Activated CD8-positive, alpha-beta memory T cell treated with anti-CD3 and anti-CD28 coated beads for 24 hours (primary cell): ENCODE data around the gene ZNF74.
"Not testable (repeated sequence)": the region's sequence is repeated elsewhere in the genome, so short reads cannot be mapped to it uniquely, and the experiment has no call there.

Experiments
- DNase-seq: peaks from one replicate; pipeline ENCODE4 v3.0.0-alpha.2; 2020

Gene ZNF74

DNA sequence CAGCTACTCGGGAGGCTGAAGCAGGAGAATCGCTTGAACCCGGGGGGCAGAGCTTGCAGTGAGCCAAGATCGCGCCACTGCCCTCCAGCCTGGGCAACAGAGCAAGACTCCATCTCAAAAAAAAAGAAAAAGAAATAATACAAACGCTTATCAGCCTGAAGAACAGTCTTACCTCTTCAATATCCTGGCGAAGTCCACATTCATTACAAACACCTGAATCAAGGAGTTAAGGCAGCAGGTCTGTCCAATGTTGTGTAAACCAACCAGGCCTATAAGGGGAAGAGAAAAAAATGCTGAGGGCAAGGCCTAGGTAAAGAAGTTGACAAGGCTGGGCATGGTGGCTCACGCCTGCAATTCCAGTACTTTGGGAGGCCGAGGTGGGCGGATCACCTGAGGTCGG, 17.0 kb upstream of the ZNF74 start:
- not testable (repeated sequence) for DNase-seq

DNA sequence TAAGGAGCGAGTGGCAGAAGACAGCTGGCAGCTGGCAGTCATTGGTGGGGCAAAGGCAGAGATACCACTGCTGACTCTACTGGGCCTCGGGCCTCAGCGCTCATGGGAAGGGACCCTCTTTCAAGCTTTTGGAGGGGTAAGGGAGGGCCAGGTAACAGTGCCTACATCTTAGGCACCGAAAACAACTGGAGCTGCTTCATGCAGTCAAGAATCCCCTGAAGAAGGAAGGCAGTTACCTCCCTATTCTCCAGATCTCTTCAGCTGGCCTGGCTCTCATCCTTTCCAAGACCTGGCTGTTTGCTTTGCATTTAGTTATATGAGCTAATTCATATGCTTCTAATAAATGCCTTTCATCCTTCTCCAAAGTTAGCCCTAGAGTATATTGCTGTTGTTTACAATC, 15.8 kb upstream of the ZNF74 start:
- no peak for DNase-seq

DNA sequence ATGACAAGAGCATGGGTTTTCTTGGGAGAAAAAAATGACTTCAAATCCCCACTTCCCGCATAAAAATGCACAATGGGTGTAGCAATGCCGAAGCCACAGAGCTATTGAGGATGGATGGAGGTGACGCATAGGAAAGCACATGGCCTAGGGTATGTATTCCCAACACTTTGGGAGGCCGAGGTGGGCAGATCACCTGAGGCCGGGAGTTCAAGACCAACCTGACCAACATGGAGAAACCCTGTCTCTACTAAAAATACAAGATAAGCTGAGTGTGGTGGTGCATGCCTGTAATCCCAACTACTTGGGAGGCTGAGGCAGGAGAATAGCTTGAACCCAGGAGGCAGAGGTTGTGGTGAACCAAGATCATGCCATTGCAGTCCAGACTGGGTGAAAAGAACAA, 15.3 kb upstream of the ZNF74 start:
- DNase-seq, result not testable (repeated sequence)

GRCh38 chr22:20380486-20380885, 13.5 kb upstream of the ZNF74 start:
- DNase-seq, result no peak

GRCh38 chr22:20383538-20383937, 10.4 kb upstream of the ZNF74 start:
- no peak for DNase-seq

DNA sequence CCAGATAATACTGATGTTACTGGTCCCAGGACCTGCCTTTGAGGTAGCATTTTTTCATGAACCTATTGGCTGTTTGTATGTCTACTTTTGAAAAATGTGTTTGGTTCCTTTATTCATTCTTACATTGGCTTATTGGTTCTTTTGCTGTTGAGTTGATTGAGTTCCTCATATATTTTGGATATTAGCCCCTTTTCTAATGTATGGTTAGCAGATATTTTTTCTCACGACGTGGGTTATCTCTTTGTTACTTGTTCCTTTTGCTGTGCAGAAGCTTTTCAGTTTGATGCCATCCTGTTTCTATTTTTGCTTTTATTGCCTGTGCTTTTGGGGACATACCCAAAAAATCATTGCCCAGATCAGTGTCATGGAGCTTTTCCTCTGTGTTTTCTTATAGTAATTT, 9.8 kb upstream of the ZNF74 start:
- no peak for DNase-seq

DNA sequence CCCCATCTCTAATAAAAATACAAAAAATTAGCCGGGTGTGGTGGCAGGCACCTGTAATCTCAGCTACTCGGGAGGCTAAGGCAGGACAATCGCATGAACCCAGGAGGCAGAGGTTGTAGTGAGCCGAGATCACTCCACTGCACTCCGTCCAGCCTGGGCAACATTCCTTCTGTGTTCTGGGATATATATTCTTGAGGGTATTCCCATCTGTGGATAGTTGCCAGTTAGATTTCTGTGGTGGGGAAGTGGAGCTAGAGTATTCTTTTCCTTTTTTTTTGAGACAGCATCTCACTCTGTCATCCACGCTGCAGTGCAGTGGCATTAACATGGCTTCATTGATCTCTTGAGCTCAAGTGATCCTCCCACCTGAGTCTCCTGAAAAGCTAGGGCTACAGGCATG, 9.1 kb upstream of the ZNF74 start:
- no peak for DNase-seq

- no peak for DNase-seq
These were observed 7.6 kb upstream of the ZNF74 start for GRCh38 chr22:20386336-20386735.

GRCh38 chr22:20386972-20387371, 7.0 kb upstream of the ZNF74 start:
- DNase-seq, result no peak

GRCh38 chr22:20388200-20388599, 5.8 kb upstream of the ZNF74 start:
- DNase-seq, result no peak

- no peak for DNase-seq
These were observed 4.7 kb upstream of the ZNF74 start for GRCh38 chr22:20389288-20389687.

GRCh38 chr22:20390394-20390907, 3.5 kb upstream of the ZNF74 start:
- no peak for DNase-seq

DNA sequence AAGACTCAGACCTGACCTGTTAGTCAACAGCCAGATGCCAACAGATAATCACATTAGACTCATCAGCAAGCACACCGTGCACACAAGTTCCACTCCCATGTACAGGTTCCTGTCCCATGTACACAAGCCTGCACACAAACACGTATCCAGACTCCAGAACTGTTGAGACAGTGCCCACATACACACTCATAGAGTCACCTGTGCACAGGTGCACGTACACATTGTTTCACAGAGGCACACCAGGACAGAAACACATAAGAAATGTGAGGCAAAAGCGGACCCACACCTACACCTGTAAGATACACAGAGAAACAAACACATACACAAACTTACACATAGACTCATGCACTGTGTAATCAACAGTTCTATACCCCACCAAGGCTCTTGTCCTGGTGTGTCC, 2.7 kb upstream of the ZNF74 start:
- no peak for DNase-seq

- not testable (repeated sequence) for DNase-seq
These were observed 1.5 kb upstream of the ZNF74 start for GRCh38 chr22:20392365-20392881.

DNA sequence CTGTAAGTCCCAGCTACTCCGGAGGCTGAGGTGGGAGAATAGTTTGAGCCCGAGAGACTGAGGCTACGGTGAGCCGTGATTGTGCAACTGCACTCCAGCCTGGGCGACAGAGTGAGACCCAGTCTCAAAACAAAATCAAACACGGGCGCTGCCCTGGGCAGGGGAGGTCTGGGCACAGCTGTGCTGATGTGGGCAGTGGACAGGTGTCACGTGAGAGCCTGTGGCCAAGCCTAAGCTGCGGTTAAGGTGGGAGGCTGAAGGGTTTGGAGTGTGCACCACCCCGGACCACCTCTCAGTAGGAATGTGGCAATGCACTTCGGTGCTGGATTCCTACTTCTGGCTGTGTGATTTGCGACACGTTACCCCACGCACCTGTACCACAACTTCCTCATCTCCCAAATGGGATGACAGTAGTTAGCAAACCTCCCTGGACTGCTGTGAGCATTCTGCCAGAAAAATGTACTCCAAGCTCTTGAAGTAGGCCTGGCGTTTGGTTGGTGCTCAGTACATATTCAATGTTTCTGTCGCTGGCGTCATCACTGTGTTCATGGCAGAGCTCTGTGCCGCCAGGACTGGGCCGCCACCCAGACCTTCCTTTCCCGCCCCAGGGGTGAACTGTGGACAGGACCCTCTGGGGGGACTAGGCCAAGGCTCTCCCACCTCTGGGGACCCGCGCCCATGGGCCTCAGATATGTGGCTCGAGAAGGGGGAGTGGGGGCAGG, 807 bp upstream of the ZNF74 start:
- DNase-seq, result no peak

GRCh38 chr22:20395181-20395906, 1.4 kb downstream of the ZNF74 start:
- no peak for DNase-seq

DNA sequence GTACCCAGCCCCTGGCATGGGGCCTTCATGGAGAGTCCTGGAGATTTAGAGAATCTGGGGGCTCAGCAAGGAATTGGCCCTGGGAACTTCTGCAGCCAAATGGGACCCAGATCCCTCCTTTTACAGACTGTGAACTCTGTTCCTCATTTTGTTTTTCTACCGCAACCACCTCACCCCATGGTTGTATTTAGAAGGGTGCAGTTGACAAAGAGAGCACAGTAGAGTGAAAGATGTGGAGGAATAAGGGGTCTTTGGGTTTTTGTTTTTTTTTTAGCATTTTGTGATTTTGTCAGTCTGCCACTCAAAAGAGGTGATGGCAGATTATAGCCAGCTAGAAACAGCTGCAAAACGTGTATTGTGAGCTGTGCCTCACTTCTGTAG, 1.9 kb downstream of the ZNF74 start:
- no peak for DNase-seq

- DNase-seq, result no peak
These were observed 2.7 kb downstream of the ZNF74 start for GRCh38 chr22:20396639-20397038.

DNA sequence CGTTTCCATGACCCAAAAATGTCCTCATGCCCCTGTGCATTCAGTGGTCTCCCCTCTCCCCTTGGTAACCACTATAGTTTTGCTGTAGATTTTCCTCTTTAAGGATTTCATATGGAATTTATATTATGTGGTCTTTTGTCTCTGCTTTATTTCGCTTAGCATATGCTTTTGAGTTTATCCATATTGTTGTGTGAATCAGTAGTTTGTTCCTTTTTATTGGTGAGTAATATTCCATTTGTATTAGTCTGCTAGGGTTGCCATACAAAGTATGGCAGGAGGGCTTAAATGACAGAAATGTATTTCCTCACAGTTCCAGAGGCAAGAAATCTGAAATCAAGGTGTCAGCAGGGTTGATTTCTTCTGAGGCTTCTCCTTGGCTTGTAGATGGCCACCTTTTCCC, 3.5 kb downstream of the ZNF74 start:
- no peak for DNase-seq

- DNase-seq, result no peak
These were observed 4.5 kb downstream of the ZNF74 start for GRCh38 chr22:20398420-20398819.

GRCh38 chr22:20399866-20400605, 6.1 kb downstream of the ZNF74 start:
- no peak for DNase-seq

DNA sequence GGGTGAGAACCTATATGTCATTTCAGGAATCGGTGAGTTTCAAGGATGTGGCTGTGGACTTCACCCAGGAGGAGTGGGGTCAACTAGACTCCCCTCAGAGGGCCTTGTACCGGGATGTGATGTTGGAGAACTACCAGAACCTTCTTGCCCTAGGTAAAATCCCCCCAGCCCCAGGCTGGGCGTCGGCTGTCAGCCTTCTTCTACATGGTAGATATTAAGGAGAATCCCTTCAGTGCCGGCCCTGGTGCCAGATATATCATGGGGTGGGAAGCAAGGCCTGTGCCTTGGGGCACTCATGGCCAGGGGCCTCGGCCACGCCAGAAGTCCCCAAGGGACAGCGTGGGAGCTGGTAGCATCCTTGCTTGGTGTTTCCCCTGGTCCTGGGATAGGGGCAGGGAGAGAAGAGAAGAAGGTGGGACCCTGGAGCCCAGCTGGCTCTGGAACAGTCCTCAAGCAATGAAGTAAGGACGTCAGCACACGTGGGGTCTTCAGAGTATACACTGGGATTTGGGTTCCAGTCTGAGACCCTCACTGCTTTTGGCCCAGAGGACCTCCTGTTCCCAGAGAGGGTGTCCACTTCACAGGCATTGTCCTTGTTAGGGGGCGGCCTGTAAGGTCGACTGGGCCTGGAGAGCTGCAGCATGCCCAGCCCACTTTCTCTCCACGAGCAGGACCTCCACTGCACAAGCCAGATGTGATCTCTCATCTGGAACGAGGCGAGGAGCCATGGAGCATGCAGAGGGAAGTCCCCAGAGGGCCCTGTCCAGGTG, 6.8 kb downstream of the ZNF74 start:
- no peak for DNase-seq
